WERI-Rb-1 (cell line): ENCODE data around the gene MAP3K12.

Experiments
- DNase-seq: peaks from one replicate; pipeline ENCODE4 v3.0.0-alpha.2; 2020
- H3K27ac ChIP-seq: fragments of 250-450 bp; sonication (Bioruptor Pico); 2 replicates; pipeline ENCODE4 v1.5.1; 2020; ENCODE audit warnings: mild to moderate bottlenecking, moderate library complexity
- H3K27me3 ChIP-seq: fragments of 250-450 bp; sonication (Bioruptor Pico); 2 replicates; pipeline ENCODE4 v1.5.1; 2021; ENCODE audit warnings: mild to moderate bottlenecking, low read depth, moderate library complexity; ENCODE audit not compliant: insufficient read depth, severe bottlenecking
- H3K36me3 ChIP-seq: fragments of 250-450 bp; sonication (Bioruptor Pico); 2 replicates; pipeline ENCODE4 v1.5.1; 2020; ENCODE audit warnings: mild to moderate bottlenecking, moderate library complexity
- H3K4me3 ChIP-seq: 2 replicates; pipeline ENCODE4 v1.5.1; 2011; ENCODE audit warnings: low read depth, mild to moderate bottlenecking, control low read depth, low read length
- H3K9me3 ChIP-seq: fragments of 250-450 bp; sonication (Bioruptor Pico); 2 replicates; pipeline ENCODE4 v1.5.1; 2021; ENCODE audit warnings: mild to moderate bottlenecking, moderate library complexity; ENCODE audit not compliant: severe bottlenecking
- TF ChIP-seq, protein P1 (sequence below): IDR thresholded peaks from 2 replicates; pipeline ENCODE4 v1.5.1; 2011; ENCODE audit warnings: low read depth, mild to moderate bottlenecking, control low read depth, inconsistent platforms, low read length

The MAP3K12 gene

DNA sequence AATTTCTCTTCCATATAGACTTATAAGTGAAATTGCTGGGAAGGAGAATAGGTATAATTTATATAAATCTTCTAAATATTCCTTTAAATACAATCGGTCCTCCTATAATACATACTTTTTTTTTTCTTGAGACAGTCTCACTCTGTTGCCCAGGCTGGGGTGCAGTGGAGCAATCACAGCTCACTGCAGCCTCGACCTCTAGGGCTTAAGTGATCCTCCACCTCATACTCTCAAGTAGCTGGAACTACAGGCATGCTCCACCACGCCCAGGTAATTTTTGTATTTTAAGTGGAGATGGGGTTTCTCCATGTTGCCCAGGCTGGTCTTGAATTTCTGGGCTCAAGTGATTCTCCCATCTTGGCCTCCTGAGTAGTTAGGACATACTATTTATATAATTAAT, 37.7 kb upstream of the MAP3K12 start:
- H3K9me3 ChIP-seq = no peaks in the 10 kb centered on the region
- TF ChIP-seq, protein P1, sequence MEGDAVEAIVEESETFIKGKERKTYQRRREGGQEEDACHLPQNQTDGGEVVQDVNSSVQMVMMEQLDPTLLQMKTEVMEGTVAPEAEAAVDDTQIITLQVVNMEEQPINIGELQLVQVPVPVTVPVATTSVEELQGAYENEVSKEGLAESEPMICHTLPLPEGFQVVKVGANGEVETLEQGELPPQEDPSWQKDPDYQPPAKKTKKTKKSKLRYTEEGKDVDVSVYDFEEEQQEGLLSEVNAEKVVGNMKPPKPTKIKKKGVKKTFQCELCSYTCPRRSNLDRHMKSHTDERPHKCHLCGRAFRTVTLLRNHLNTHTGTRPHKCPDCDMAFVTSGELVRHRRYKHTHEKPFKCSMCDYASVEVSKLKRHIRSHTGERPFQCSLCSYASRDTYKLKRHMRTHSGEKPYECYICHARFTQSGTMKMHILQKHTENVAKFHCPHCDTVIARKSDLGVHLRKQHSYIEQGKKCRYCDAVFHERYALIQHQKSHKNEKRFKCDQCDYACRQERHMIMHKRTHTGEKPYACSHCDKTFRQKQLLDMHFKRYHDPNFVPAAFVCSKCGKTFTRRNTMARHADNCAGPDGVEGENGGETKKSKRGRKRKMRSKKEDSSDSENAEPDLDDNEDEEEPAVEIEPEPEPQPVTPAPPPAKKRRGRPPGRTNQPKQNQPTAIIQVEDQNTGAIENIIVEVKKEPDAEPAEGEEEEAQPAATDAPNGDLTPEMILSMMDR = no peak
- no peak overlapping the region for H3K4me3 ChIP-seq
- H3K27me3 ChIP-seq = no peaks in the 10 kb centered on the region
- H3K36me3 ChIP-seq = peaks cover 69% of the 10 kb centered on the region
- no peak for DNase-seq
- no peak overlapping the region for H3K27ac ChIP-seq

GRCh38 chr12:53533471-53533870, 34.2 kb upstream of the MAP3K12 start:
- no peak for DNase-seq
- H3K27me3 ChIP-seq = no peaks in the 10 kb centered on the region
- no peaks in the 10 kb centered on the region for H3K9me3 ChIP-seq
- peaks cover 76% of the 10 kb centered on the region for H3K36me3 ChIP-seq
- TF ChIP-seq, protein P1 = no peak
- no peak overlapping the region for H3K4me3 ChIP-seq
- no peak overlapping the region; the same call in 1 of the 2 replicates for H3K27ac ChIP-seq

DNA sequence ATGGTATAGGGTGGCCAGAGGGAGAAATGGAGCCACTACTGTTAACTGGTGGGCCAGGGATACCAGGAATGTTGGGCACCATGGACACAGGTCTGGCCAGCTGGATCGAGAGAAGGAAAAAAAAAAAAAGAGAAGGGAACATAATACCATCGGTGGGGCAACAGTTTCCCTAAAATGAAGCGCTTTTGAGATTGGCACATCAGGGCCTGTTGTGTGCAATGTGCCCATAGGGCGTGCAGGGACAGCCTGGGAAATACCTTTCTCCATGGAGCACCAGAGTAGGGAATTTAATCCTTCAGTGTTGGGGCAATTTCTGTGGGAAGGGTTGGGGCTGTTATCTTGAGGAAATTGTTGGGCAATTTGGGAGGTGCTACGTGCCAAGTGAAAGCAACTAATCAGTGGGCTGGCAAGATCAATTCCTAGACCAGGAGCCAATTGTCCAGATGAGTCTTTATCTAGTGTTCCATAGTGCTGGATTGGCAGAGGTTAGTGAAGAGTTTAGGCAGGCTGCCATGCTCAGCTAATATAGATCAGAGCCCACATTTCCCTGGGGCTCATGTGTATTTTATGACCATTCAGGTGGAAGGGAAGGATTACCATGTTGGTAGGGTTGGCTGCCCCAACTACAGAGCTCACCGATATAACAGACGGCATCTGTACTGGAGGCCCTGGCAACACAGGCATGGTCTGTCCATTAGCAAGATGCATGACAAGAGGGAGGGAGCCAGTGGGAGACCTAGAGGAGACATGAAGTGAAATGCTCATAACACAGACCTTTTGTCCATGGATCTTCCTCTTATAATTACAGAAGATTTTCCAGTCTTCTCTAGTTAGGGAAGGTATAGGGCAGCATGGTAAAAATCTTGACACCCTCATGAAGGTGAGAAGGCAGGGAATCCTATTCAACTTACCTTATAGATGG, 33.5 kb upstream of the MAP3K12 start:
- DNase-seq = no peak
- TF ChIP-seq, protein P1 = no peak
- Histone ChIP-seq H3K4me3 (no peak overlapping the region), H3K9me3 (no peaks in the 10 kb centered on the region), H3K27me3 (no peaks in the 10 kb centered on the region), H3K27ac (no peak overlapping the region; the same call in 1 of the 2 replicates), H3K36me3 (peaks cover 78% of the 10 kb centered on the region)

DNA sequence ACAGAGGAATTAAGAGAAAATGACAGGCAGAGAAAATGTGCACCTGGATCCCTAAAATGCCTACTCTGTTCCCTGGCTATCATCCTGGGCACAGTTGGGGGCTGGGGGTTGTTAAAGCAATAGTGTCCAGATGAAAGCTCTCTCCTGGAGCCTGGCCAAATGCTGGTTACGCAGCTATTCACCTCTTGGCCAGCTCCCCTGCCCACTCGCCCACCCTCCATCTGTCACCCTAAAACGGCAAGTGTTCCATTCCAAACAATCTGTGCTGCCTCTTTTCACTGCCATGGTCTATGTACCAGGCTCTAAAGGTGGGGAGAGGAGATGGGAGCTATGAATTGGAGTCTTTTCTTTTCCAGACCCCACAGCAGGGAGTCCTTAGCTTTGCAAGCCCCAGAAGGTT, 32.8 kb upstream of the MAP3K12 start:
- peaks cover 82% of the 10 kb centered on the region for H3K36me3 ChIP-seq
- no peak overlapping the region for H3K4me3 ChIP-seq
- H3K27ac ChIP-seq = no peak overlapping the region
- DNase-seq = no peak
- no peaks in the 10 kb centered on the region for H3K27me3 ChIP-seq
- TF ChIP-seq, protein P1 = no peak
- no peaks in the 10 kb centered on the region for H3K9me3 ChIP-seq

- H3K4me3 ChIP-seq = no peak overlapping the region
- H3K36me3 ChIP-seq = peaks cover 79% of the 10 kb centered on the region
- no peaks in the 10 kb centered on the region for H3K9me3 ChIP-seq
- DNase-seq = no peak
- no peaks in the 10 kb centered on the region for H3K27me3 ChIP-seq
- TF ChIP-seq, protein P1 = no peak
- peak overlapping the region; percentile 83 for H3K27ac ChIP-seq
Measured at GRCh38 chr12:53530920-53531319, 31.7 kb upstream of the MAP3K12 start.
